RWPE1 (cell line): ENCODE measurements around the gene CTSE.
A peak's percentile ranks its signal among the peaks of the same experiment; 100 is the strongest.

Experiments used
- CTCF ChIA-PET: fragments of 350-600 bp; sonication (Branson Sonifier 250); formaldehyde crosslinking; extraction: SDS; loops from one replicate; lab custom pipeline; 2021; lab: Yijun Ruan, JAX
- POLR2A ChIA-PET: fragments of 400-600 bp; formaldehyde crosslinking; extraction: SDS; loops from one replicate; lab custom pipeline; 2020; ENCODE audit warnings: antibody characterized with exemption; ENCODE audit not compliant: low non-redundant PET; lab: Yijun Ruan, JAX
- DNase-seq: peaks from one replicate; pipeline ENCODE4 v3.0.0; 2012; ENCODE audit warnings: low spot score
- H3K27ac ChIP-seq: fragments of 450-650 bp; 2 replicates; pipeline ENCODE4 v1.5.1; 2017
- CTCF ChIP-seq: fragments of 450-650 bp; conservative IDR thresholded peaks from 2 replicates; pipeline ENCODE4 v1.5.1; 2017; ENCODE audit warnings: low read depth, mild to moderate bottlenecking

CTSE gene

DNA sequence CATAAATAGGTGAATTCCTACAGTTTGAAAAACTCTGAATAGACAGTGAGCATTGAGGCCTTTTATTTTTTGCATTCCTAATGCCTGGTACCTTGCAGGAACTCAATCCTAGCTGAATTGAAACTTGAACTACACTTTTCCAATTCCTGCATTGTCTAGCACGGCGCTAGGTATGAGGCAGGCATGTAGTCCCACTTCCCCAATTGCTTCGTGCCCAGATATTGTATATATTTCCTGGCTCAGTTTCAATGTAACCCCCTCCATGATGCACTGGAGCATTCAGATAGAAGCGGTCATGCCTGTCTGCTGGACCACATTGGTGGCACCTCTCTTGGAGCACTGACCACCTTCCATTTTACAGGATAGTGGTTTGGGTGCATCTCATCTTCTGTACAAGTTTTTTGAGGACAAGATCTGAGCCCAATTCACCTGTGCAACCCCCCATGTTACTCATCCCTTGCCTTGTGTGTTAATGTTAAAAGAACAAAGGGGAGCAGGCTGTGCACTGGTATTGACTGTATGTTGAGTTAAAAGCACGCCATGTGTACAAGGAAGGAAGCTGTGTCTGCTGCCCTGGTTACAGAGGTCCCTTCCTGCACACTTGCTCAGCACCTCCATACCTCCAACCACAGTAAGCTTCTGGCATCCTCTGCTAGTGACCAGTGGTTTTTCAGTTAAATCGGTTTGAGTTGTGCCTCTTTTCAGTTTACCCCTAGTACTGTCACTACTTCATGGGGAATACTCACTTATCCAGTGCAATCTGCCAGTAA lies 10.5 kb downstream of the CTSE start:
- CTCF ChIA-PET: no interaction called here
- DNase-seq: no peak
- no peak for TF ChIP-seq CTCF
- no peak overlapping the region for H3K27ac ChIP-seq
- POLR2A ChIA-PET: no interaction called here

GRCh38 chr1:206012086-206012859 lies 11.4 kb downstream of the CTSE start:
- POLR2A ChIA-PET: no interaction called here

DNA sequence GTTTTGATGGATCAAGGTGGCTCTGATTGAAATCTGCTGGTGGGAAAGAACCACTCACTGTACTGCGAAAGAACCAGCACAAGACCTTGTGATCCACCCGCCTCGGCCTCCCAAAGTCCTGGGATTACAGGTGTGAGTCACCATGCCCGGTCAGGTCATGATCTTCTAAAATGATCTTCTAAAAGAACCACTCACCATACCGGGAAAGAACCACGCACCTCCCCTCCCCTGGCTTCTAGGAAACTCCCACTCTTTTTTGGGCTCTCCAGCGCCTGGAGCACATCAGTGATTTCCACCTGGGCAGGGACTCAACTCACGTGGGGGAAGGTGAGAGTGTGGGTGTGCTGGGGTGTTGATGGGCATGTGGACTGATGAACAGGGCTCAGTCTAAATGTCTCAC lies 12.6 kb downstream of the CTSE start:
- ChIA-PET POLR2A (no interaction called here), CTCF (no interaction called here)
- DNase-seq: no peak
- H3K27ac ChIP-seq: no peak overlapping the region
- TF ChIP-seq CTCF: no peak

More at GRCh38 chr1:206012086-206012859, 11.4 kb downstream of the CTSE start:
- no peak for TF ChIP-seq CTCF
- CTCF ChIA-PET: interaction anchor here (0.7 to 1.0 kb wide), 2 partner anchors 19 to 35 kb away, joined by 3 read pairs; no protein-coding TSS in a partner anchor
- no peak for DNase-seq
- H3K27ac ChIP-seq: no peak overlapping the region

DNA sequence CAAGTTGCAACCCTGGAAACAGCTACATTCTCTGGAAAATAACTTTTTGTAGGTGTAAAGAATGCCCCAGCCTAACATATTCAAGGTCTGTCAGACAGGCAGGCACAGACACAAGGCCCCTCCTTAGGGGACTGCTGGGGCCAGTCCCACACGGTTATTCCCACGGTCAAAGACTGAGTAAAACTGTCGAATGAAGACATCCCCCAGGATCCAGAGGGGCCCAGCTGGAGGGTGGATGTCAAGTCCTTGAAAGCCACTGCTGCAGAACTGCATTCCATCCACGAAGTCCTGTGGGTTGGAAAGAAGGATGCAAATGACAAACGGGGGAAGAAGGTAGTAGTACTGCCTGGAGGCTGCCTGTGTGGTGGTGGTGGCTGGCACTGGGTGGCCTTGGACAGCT lies 13.6 kb downstream of the CTSE start:
- no peak for TF ChIP-seq CTCF
- H3K27ac ChIP-seq: no peak overlapping the region
- ChIA-PET CTCF (no interaction called here), POLR2A (no interaction called here)
- DNase-seq: no peak

DNA sequence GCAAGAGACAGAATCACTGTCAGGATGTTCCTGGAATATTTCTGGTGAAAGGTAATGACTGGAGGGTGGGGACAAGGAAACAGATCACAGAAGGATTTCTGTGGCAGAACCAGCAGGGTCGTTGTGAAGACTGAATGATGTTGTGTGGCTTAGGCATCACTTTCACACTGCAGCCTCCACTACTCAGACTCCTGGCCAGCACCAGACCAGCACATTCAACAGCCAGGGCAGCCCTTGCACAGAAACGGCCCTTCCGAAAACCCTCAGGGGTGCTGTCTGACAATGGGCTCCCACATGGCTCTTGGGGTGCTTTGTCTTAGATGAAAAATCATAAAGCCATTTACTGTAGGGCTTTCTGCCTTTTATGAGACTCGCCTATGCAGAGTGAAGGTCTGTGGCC lies 16.7 kb downstream of the CTSE start:
- no peak overlapping the region for H3K27ac ChIP-seq
- DNase-seq: no peak
- POLR2A ChIA-PET: no interaction called here
- TF ChIP-seq CTCF: no peak
- CTCF ChIA-PET: interaction anchor here (0.6 to 2.1 kb wide), 3 partner anchors 23 to 1762 kb away, joined by 3 to 8 read pairs (median 3); no protein-coding TSS in a partner anchor

GRCh38 chr1:206005778-206006180 lies 17.9 kb downstream of the CTSE start:
- ChIA-PET POLR2A (interaction anchor here (0.7 kb wide), 1 partner anchor 10 kb away, joined by 4 read pairs; no protein-coding TSS in a partner anchor), CTCF (interaction anchor here (1.0 to 2.1 kb wide), 3 partner anchors 24 to 100 kb away, joined by 5 to 8 read pairs (median 5); no protein-coding TSS in a partner anchor)

More at GRCh38 chr1:206005778-206006180, 17.9 kb downstream of the CTSE start:
- DNase-seq: no peak
- peak overlapping the region; percentile 99 for H3K27ac ChIP-seq
- TF ChIP-seq CTCF: no peak
